HG03060 (cell line): ENCODE data around the gene RFC1.
"Not testable (repeated sequence)": the region's sequence is repeated elsewhere in the genome, so short reads cannot be mapped to it uniquely, and the experiment has no call there.

ENCODE experiments used
- ATAC-seq: cut with Tn5 transposase; IDR thresholded peaks from one replicate; pipeline ENCODE4 v1.9.1; 2021; ENCODE audit warnings: low read depth, moderate number of reproducible peaks; ENCODE audit not compliant: unreplicated experiment

The RFC1 gene, protein sequence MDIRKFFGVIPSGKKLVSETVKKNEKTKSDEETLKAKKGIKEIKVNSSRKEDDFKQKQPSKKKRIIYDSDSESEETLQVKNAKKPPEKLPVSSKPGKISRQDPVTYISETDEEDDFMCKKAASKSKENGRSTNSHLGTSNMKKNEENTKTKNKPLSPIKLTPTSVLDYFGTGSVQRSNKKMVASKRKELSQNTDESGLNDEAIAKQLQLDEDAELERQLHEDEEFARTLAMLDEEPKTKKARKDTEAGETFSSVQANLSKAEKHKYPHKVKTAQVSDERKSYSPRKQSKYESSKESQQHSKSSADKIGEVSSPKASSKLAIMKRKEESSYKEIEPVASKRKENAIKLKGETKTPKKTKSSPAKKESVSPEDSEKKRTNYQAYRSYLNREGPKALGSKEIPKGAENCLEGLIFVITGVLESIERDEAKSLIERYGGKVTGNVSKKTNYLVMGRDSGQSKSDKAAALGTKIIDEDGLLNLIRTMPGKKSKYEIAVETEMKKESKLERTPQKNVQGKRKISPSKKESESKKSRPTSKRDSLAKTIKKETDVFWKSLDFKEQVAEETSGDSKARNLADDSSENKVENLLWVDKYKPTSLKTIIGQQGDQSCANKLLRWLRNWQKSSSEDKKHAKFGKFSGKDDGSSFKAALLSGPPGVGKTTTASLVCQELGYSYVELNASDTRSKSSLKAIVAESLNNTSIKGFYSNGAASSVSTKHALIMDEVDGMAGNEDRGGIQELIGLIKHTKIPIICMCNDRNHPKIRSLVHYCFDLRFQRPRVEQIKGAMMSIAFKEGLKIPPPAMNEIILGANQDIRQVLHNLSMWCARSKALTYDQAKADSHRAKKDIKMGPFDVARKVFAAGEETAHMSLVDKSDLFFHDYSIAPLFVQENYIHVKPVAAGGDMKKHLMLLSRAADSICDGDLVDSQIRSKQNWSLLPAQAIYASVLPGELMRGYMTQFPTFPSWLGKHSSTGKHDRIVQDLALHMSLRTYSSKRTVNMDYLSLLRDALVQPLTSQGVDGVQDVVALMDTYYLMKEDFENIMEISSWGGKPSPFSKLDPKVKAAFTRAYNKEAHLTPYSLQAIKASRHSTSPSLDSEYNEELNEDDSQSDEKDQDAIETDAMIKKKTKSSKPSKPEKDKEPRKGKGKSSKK

DNA sequence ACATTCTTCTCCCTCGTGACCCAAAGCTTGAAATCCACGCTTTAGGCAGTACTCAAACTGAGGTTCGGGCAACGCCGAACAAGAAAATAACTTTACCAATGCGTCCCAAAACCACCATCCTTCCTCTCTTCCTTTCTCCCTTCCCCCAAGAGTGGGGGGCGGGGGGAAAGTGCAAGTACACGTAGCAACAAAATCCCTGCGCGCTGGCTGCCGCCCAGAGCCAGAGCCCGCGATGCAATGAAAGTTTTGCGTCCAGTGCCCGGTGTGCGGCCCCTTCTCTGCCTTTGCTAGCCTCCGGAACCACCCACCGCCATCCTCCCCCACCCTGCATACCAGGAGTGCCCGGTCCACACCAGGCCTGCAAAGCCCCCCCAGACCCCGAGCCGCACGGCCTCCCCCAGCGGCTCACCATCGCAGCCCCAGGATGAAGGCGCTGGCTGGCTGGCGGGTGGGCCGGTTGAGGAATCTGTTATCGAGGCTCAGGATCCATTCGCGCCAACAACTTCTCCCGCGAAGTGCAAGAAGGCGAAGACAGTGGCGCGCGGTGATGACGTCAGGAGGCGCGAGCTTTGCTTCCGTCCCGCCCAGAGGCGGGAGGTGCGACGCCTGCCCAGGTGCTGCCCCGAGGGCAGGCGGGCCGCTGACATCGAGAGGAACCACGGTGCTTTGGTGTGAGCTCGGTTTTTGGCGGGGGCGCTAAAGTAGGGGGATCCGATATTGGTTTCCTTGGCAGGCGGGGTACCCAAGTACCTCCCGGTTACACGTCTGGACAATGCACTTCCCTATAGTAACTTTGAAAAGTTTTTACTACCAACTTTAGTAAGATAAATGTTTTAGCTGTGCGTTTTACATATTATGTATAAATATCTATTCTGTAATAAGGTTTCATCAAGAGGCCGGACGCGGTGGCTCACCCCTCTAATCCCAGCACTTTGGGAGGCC, at the start of gene RFC1:
RFC1 (minus strand) TSS at position 533 of the 942 bp plus-strand sequence; CDS start at position 412, 121 bp downstream.
- no peak for ATAC-seq

DNA sequence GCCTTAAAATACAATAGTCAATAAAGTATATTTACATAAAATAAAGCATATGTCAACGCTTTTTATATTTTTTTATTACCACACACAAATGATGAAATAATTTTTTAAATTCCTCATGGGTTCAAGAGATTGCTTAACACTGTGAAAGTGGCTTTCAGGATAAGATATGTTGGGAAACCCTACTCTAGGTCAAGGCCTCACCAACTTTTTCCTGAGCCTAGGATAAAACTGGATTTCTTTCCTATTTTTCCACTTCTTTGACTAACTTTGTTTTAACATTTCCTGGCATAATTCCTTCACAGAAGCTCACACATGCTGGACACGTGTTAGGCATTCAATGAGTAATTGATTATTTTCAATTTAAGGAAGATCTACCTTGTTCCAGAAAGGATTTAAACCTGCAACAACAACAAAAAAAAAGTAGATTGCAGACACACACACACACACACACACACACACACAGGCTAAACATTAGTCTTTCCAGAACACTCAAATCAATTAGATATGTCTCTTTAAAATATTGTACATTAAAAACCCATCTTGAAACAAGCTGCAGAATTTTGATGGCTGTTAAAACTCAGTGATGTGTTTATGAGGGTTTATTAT, 49.6 kb upstream of the RFC1 start:
- no peak for ATAC-seq

DNA sequence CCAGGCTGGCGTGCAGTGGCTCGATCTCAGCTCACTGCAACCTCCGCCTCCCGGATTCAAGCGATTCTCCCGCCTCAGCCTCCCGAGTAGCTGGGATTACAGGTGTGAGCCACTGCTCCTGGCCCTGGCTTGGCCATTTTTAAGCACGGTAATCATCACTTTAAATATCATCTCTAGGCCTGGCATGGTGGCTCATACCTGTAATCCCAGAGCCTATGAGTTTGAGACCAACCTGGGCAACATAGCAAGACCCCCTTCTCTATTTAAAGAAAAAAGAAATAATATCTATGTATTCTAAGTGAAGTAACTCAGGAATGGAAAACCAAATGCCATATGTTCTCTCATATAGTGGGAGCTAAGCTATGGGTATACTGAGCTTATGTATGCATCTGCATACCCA, 45.4 kb upstream of the RFC1 start:
- ATAC-seq = not testable (repeated sequence)

DNA sequence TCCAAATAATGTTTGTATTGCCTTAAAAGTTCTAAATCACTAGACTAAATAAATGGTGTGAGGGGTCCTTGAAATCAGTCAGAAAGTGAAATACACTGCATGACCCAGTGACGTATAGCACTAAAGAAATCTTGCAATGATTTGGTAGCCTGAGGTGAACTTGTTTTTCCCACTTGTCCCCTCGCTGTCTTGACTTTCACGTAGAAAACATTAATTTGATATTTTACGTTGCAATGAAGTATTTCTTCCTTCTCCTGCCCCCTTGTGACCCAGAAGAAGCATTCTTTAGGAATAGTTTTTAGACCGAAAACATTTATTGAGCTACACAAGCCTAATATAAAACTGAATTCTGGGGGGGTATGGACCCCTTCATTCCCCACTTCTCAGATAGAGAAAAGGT, 44.3 kb upstream of the RFC1 start:
- ATAC-seq = no peak

DNA sequence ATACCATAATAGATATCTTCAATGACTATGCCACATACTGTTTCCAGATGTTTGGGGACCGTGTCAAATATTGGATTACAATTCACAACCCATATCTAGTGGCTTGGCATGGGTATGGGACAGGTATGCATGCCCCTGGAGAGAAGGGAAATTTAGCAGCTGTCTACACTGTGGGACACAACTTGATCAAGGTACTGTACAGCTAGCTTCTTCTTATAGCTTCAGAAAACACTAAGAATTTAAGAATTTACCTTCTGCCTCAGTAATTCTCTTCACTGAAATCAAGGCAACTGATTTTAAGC, 41.4 kb upstream of the RFC1 start:
- ATAC-seq = no peak

DNA sequence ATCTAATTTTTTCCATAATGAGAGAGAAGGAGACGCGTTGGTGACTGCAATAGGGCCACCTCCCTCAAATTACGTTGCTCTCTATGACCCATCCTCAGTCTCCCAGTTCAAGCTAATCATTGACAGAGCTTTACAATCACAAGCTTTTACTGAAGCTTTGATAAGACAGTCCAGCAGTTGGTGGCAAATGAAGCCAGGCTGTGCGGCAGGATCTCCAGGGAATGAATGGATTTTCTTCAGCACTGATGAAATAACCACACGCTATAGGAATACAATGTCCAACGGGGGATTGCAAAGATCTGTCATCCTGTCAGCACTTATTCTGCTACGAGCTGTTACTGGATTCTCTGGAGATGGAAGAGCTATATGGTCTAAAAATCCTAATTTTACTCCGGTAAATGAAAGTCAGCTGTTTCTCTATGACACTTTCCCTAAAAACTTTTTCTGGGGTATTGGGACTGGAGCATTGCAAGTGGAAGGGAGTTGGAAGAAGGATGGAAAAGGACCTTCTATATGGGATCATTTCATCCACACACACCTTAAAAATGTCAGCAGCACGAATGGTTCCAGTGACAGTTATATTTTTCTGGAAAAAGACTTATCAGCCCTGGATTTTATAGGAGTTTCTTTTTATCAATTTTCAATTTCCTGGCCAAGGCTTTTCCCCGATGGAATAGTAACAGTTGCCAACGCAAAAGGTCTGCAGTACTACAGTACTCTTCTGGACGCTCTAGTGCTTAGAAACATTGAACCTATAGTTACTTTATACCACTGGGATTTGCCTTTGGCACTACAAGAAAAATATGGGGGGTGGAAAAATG, 40.8 kb upstream of the RFC1 start, which contains the start of gene KLB:
KLB (plus strand) TSS at position 168 of the 821 bp plus-strand sequence; CDS start at position 188, 20 bp downstream.
- ATAC-seq = no peak

DNA sequence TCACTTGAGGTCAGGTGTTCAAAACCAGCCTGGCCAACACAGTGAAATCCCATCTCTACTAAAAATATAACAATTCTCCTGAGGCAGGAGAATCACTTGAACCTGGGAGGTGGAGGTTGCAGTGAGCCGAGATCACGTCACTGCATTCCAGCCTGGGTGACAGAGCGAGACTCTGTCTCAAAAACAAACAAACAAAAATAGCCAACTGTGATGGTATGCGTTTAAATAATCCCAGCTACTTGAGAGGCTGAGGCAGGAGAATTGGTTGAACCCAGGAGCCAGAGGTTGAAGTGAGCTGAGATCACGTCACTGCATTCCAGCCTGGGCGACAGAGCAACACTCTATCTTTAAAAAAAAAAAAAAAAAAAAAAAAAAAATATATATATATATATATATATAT, 35.5 kb upstream of the RFC1 start:
- not testable (repeated sequence) for ATAC-seq

DNA sequence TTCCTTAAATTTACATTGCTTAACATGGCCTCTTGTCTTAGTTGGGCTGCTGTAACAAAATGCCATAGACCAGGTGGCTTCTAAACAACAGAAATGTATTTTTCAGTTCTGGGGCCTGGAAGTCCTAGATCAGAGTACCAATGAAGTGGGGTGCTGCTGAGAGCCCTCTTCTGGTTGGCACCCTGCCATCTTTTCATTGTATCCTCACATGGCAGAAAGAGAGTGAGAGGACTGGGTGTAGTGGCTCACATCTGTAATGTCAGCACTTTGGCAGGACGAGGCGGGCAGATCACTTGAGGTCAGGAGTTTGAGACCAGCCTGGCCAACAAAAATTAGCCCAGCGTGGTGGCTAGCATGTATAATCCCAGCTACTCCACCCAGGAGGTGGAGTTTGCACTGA, 28.5 kb upstream of the RFC1 start:
- ATAC-seq = no peak

DNA sequence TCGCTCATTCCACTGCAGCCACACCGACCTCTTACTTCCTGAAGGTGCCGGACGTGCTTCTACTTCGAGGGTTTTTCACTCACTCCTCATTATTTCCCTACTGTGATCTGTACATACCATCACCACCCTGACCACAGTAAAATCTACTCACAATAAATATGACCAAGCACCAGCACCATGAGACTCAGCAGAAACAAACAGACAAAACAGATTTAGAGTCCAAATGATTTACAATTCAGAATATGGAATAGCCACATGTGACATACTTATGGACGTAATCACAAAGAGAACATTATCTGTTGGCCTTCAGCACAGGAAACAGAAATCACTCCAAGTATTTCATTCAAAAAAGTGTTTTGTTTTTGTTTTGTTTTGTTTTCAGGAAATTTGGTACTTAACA, 24.4 kb upstream of the RFC1 start:
- ATAC-seq = no peak

DNA sequence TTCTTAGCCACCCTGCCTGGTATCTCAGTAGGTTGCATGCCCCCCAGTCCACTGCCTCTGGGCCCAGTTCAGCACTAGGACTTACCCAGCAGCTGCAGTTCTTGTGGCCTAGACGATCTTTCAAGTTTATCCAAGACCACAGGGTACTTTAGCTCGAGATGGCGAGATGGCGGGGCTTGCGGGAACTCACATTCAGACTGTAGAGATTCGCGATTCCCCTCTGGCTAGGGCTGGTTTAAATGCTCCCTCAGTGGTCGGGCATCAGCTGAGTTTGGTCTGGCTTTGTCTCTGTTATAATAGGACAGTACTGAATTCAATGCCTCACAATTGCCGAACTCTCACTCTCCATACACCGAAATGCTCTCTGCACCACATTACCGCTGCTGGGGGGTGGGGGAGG, 18.4 kb upstream of the RFC1 start:
- no peak for ATAC-seq

DNA sequence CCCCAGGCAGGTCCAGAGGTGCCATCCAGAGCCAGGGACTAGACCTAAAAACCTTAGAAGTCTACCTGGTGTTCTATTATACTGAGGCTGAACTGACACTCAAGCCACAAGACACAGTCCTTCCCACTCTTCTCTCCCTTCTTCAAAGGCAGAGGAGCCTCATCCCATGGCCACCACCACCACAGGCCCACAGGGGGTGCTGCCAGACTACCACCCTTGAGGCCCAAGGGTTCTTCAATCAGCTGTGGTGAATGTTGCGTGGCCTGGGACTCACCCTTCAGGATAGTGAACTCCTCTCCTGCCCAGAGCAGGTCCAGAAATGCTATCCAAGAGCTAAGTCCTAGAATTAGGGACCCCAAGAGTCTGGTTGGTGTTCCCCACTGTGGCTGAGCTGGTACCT, 17.5 kb upstream of the RFC1 start:
- ATAC-seq = no peak

DNA sequence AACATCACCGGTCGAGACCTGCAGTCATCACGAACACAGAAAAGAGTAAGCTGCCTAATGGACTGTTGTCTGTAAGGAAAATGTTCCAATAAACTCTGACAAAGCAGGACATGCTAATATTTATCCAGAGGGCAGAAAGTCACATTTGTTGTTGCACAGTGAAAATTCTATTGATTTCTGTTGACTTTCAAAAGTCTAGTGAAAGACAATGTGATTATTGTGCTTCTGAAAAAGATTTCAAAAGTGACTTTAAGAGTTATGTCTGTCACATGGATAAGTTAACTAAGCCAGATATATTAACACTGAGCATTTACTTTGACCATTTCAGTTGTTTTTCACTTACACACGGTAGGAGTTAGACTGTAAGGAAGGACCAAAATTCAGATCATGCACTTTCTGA, 9.3 kb upstream of the RFC1 start:
- ATAC-seq = no peak

DNA sequence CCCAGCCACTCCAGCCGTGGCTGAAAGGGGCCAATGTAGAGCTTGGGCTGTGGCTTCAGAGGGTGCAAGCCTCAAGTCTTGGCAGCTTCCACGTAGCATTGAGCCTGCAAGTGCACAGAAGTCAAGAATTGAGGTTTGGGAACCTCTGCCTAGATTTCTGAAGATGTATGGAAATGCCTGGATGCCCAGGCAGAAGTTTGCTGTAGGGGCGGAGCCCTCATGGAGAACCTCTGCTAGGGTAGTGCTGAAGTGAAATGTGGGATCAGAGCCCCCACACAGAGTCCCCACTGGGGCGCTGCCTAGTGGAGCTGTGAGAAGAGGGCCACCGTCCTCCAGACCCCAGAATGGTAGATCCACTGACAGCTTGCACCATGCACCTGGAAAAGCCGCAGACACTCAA, 5.0 kb upstream of the RFC1 start:
- not testable (repeated sequence) for ATAC-seq

DNA sequence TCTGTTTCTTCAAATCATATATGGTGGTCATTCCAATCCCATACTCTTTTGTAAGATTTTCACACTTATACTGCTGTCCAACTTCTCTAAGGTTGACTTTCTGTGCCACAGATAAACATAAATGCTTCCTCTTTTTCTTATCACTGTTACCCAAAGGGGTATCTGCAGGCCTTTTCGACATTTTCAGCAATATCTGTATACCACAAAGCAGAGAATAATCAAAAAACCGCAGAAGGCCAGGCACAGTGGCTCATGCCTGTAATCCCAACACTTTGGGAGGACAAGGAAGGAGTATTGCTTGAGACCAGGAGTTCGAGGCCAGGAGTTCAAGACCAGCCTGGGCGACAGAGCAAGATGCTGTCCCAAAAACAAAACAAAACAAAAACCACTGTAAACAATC, 3.1 kb upstream of the RFC1 start:
- no peak for ATAC-seq

DNA sequence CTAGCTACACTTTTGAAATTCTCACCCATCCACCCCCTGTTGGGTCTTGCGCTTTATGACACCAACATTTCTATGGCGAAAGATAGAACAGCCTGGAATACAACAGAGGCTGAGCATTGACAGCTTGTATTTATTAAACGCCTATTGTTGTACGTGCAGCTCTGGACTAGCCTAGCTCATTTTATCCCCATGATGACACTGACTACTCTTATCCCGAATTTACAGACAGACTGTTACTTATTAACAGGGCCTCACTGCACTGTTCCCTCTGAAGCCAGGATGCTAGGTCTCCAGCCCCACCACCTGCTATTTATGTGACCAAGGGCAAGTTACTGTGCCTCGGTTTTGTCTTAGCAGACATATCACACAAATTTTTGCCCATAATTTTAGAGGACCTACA, 1.0 kb upstream of the RFC1 start:
- no peak for ATAC-seq

DNA sequence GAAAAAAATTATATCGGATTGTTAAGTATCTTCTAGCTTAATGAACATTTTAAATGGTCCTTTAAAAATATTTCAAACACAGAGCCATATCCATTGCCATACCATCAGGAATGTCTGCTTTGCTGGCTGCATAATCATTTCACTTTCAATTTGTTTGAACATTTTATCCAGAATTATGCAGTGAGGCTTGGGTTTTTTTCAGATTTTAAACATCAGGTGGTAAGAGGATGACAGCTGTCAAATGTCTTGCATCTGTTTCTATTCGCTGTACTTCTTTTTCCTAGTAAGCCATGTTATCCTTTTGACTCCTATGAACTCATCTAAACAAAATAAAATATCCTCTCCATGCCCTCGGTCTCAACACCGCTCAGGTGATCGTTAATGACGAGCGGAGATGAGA, 802 bp downstream of the RFC1 start:
- no peak for ATAC-seq

DNA sequence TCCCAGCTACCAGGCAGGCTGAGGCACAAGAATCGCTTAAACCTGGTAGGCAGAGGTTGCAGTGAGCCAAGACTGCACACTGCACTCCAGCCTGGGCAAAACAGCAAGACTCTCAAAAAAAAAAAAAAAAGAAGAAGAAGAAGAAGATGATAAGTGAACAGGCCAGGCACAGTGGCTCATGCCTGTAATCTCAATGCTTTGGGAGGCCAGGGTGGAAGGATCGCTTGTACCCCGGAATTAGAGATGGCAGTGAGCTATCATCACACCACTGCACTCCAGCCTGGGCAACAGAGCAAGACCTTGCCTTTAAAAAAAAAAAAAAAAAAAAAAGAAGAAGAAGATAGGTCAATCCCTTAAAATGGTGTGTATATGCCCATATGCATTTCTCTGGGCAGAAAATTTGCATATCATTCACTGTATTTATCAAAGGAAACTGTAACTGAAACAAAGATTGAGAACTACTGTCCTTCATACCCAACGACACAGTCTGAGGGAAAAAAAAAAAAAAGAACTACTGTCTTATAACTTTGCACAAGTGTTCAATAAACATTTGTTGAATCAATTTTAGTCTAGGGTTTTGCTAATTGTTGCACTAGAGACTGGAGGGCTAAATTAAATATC, 2.3 kb downstream of the RFC1 start:
- no peak for ATAC-seq

DNA sequence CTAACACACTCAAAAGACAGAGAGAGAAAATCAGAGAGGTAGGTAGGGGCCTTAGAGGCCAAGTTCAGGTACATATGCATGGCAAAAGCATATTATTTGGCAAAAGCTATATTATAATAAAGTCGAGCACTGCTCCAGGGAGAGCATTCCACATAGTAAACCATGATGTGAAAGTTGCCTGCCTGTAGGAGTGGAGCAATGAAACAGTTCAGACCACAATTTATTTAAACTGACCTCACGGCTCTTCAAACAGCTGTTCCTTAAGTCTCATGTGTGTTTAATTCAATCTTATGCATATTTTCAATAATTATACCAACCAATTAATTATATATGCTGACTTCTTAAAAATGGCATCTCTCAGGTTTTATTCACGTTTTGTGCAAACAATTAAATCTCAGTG, 3.3 kb downstream of the RFC1 start:
- ATAC-seq = no peak
